ENCODE results near the gene SLC4A8. TPM values are rescaled to one million over a fixed set of nuclear protein-coding genes. Genes with fewer than 3 reads are reported as not detected.

SLC4A8 gene
- total RNA-seq, 3 donors from 2014 or later (not counting 1 experiment from before 2014, with no cell fraction given), result 9.8 to 19.2 (median 13.6) TPM

DNA sequence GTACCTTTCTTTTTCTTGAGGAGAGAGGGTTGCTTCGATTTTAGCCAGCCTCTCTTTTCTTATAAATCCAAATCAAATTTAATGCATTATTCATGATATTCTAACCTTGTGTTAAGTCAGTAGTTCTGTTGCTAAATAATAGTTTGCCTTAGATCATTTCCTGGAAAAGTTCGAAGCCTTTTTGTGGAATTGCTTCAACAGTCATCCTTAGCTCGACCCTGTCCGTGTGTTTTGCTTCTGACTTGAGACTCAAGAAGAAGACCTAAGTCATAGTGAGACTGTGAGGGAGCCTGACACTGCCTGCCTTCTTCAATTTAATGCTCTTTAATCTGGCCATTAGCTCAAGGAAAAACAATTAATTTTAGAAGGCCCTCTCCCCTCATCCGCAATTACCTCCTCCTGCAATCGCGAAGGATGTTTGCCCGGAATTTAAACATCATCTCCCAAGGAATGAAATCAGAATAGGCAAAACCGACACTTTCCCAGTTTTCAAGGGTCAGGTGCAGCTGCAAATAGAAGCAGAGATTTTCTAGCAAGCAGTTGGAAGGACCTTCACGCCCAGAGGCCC is 453 bp upstream of the SLC4A8 start:
- H3K36me3 Mint-ChIP-seq, result no peaks in the 10 kb centered on the region
- H3K4me3 Mint-ChIP-seq, result peak overlapping the region; percentile 88
- H3K4me1 Mint-ChIP-seq, result peaks cover 10 to 21% of the 10 kb centered on the region in 2 donors
- H3K9me3 ChIP-seq (ENCODE audit: control insufficient read depth, insufficient read depth, low read length), result no peaks in the 10 kb centered on the region
- no peak for DNase-seq
- H3K27me3 Mint-ChIP-seq (ENCODE audit: low read depth in 2 of 2), result no peaks in the 10 kb centered on the region
- H3K36me3 ChIP-seq (ENCODE audit: control insufficient read depth, insufficient read depth, low read length), result no peaks in the 10 kb centered on the region
- whole genome bisulfite sequencing (ENCODE audit: insufficient coverage), result 22% methylated on average over 9 of the region's 10 CpGs
- intact Hi-C loops (cut with micrococcal nuclease), result loop anchor here (2.0 to 5.0 kb wide), 2 partner anchors 55 to 453 kb away; no protein-coding TSS in a partner anchor
- TF ChIP-seq, protein P1, sequence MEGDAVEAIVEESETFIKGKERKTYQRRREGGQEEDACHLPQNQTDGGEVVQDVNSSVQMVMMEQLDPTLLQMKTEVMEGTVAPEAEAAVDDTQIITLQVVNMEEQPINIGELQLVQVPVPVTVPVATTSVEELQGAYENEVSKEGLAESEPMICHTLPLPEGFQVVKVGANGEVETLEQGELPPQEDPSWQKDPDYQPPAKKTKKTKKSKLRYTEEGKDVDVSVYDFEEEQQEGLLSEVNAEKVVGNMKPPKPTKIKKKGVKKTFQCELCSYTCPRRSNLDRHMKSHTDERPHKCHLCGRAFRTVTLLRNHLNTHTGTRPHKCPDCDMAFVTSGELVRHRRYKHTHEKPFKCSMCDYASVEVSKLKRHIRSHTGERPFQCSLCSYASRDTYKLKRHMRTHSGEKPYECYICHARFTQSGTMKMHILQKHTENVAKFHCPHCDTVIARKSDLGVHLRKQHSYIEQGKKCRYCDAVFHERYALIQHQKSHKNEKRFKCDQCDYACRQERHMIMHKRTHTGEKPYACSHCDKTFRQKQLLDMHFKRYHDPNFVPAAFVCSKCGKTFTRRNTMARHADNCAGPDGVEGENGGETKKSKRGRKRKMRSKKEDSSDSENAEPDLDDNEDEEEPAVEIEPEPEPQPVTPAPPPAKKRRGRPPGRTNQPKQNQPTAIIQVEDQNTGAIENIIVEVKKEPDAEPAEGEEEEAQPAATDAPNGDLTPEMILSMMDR (IDR thresholded peaks at IDR 0.05), result no peak
- H3K27ac Mint-ChIP-seq, result peak overlapping the region; percentile 48 to 76
- H3K27ac ChIP-seq (ENCODE audit: low read length), result no peak overlapping the region
- no peaks in the 10 kb centered on the region for H3K9me3 Mint-ChIP-seq
- no peaks in the 10 kb centered on the region for H3K27me3 ChIP-seq (ENCODE audit: control insufficient read depth, insufficient read depth, low read length)
- peaks cover 10% of the 10 kb centered on the region for H3K4me1 ChIP-seq (ENCODE audit: control insufficient read depth, insufficient read depth, low read length)
- peak overlapping the region; percentile 58 for H3K4me3 ChIP-seq (ENCODE audit: low read length)
- ATAC-seq, result no peak

DNA sequence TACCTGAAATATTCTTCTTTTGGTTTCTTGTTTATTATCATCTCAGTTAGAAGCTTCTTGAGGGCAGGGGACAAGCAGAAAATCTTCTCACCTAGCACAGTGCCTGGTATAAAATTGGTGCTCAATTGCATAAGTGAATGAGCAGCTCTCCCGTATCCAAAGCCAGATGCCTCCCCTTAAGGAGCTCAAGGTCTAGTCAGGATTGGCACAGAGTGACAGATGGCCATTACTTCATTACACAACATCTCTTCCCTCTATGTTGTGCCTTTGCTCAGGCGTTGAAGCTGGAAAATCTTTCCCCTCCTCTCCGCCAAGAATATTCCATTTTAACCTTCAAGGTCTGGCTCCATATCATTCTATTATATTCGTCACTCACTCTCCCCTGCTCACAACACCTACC is 3.6 kb downstream of the SLC4A8 start:
- Mint-ChIP-seq H3K4me1 (peaks cover 10 to 13% of the 10 kb centered on the region in 2 donors), H3K4me3 (no peak overlapping the region), H3K9me3 (no peaks in the 10 kb centered on the region), H3K27me3 (ENCODE audit: low read depth in 2 of 2) (no peaks in the 10 kb centered on the region), H3K36me3 (no peaks in the 10 kb centered on the region), H3K27ac (no peak overlapping the region)
- no peak for ATAC-seq
- Histone ChIP-seq H3K9me3 (ENCODE audit: control insufficient read depth, insufficient read depth, low read length) (no peaks in the 10 kb centered on the region), H3K4me3 (ENCODE audit: low read length) (no peak overlapping the region), H3K27me3 (ENCODE audit: control insufficient read depth, insufficient read depth, low read length) (no peaks in the 10 kb centered on the region), H3K4me1 (ENCODE audit: control insufficient read depth, insufficient read depth, low read length) (peaks cover 10% of the 10 kb centered on the region), H3K27ac (ENCODE audit: low read length) (no peak overlapping the region), H3K36me3 (ENCODE audit: control insufficient read depth, insufficient read depth, low read length) (no peaks in the 10 kb centered on the region)
- no peak for DNase-seq
- intact Hi-C loops (cut with micrococcal nuclease), result loop anchor here (5.0 kb wide), 1 partner anchor 384 kb away; a partner anchor contains a TSS
- TF ChIP-seq, protein P1 (IDR thresholded peaks at IDR 0.05), result no peak
- WGBS (ENCODE audit: insufficient coverage), result 93% methylated on average over 4 of the region's 4 CpGs

DNA sequence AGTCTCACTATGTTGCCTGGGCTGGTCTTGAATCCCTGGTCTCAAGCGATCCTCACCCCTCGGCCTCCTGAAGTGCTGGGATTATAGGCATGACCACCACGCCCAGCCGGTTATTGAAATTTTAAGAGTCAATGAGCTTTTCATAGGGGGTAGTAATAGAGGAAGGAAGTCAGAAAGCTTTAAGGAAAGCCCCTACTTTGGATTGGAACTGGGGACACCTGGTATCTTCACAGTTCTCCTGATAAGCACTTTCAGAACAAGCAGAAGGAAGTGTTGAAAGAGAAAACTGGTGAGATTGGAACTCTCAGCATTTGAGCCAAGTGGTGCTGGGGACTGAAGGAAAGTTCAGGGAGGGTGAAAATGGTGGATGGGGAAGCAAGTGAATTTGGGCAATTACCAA is 5.1 kb downstream of the SLC4A8 start:
- Mint-ChIP-seq H3K36me3 (no peaks in the 10 kb centered on the region), H3K4me1 (peaks cover 5 to 8% of the 10 kb centered on the region in 2 donors), H3K9me3 (no peaks in the 10 kb centered on the region), H3K27ac (no peak overlapping the region), H3K4me3 (no peak overlapping the region), H3K27me3 (ENCODE audit: low read depth in 2 of 2) (no peaks in the 10 kb centered on the region)
- WGBS (ENCODE audit: insufficient coverage), result 79% methylated on average over 4 of the region's 4 CpGs
- Histone ChIP-seq H3K4me3 (ENCODE audit: low read length) (no peak overlapping the region), H3K9me3 (ENCODE audit: control insufficient read depth, insufficient read depth, low read length) (no peaks in the 10 kb centered on the region), H3K4me1 (ENCODE audit: control insufficient read depth, insufficient read depth, low read length) (peaks cover 5% of the 10 kb centered on the region), H3K36me3 (ENCODE audit: control insufficient read depth, insufficient read depth, low read length) (no peaks in the 10 kb centered on the region), H3K27ac (ENCODE audit: low read length) (no peak overlapping the region), H3K27me3 (ENCODE audit: control insufficient read depth, insufficient read depth, low read length) (no peaks in the 10 kb centered on the region)
- ATAC-seq (no peak), DNase-seq (no peak)
- intact Hi-C loops (cut with micrococcal nuclease), result loop anchor here (5.0 kb wide), 1 partner anchor 383 kb away; a partner anchor contains a TSS
- TF ChIP-seq, protein P1 (IDR thresholded peaks at IDR 0.05), result no peak

Data from natural killer cell (primary cell).